T-helper 2 cell treated with Interferon-gamma antibody and Interleukin-4, amounts not matched to agents 100 ng/mL and 5 ng/mL, for 36 hours (primary cell): ENCODE data around the gene DPM1. TPM values are rescaled to one million over a fixed set of nuclear protein-coding genes. Genes with fewer than 3 reads are reported as not detected.

Experiments
- intact Hi-C: fragments of 100-400 bp; cut with micrococcal nuclease; formaldehyde crosslinking; loops from one replicate; pipeline ENCODE4 v1.15.1; 2023
- total RNA-seq: library from RNA; stranded (reverse); gene quantifications from 2 replicates; pipeline ENCODE4 v1.2.3, GENCODE V29; 2022

Gene DPM1
- total RNA-seq, 1 donor from 2014 or later: 40.9 TPM

- intact Hi-C loops: loop anchor here (1.0 to 5.0 kb wide), 3 partner anchors 27 to 471 kb away; partner anchors contain the start of genes DPM1, MOCS3 and PARD6B
These were observed 26.9 kb downstream of the DPM1 start, which contains the start of gene ADNP for GRCh38 chr20:50931306-50932015. ADNP (minus strand) TSS chr20:50931437; CDS start chr20:50903996, 27,441 bp downstream.

- intact Hi-C loops: loop anchor here (1.0 to 5.0 kb wide), 3 partner anchors 27 to 471 kb away; partner anchors contain the start of genes DPM1, MOCS3 and PARD6B
These were observed 27.4 kb downstream of the DPM1 start for GRCh38 chr20:50930976-50931305.

- intact Hi-C loops: loop anchor here (5.0 kb wide), 1 partner anchor 472 kb away; no protein-coding TSS in a partner anchor
These were observed 28.0 kb downstream of the DPM1 start for GRCh38 chr20:50930139-50930975.

- intact Hi-C loops: loop anchor here (1.0 to 5.0 kb wide), 4 partner anchors 111 to 473 kb away; no protein-coding TSS in a partner anchor
These were observed 28.8 kb downstream of the DPM1 start for GRCh38 chr20:50929299-50930138.

GRCh38 chr20:50928469-50928868, 29.9 kb downstream of the DPM1 start:
- intact Hi-C loops: no loop called here

- intact Hi-C loops: no loop called here
These were observed 31.8 kb downstream of the DPM1 start for GRCh38 chr20:50926530-50926929.

GRCh38 chr20:50924261-50924920, 33.9 kb downstream of the DPM1 start:
- intact Hi-C loops: no loop called here

GRCh38 chr20:50921803-50922501, 36.4 kb downstream of the DPM1 start:
- intact Hi-C loops: no loop called here

GRCh38 chr20:50920997-50921396, 37.3 kb downstream of the DPM1 start:
- intact Hi-C loops: no loop called here

- intact Hi-C loops: no loop called here
These were observed 38.8 kb downstream of the DPM1 start for GRCh38 chr20:50919567-50919966.

- intact Hi-C loops: no loop called here
These were observed 39.9 kb downstream of the DPM1 start for GRCh38 chr20:50918403-50918802.

GRCh38 chr20:50916934-50917333, 41.4 kb downstream of the DPM1 start:
- intact Hi-C loops: no loop called here

GRCh38 chr20:50916257-50916656, 42.1 kb downstream of the DPM1 start:
- intact Hi-C loops: no loop called here

GRCh38 chr20:50915424-50915823, 42.9 kb downstream of the DPM1 start:
- intact Hi-C loops: no loop called here

- intact Hi-C loops: no loop called here
These were observed 44.5 kb downstream of the DPM1 start for GRCh38 chr20:50913690-50914375.

GRCh38 chr20:50911716-50912115, 46.6 kb downstream of the DPM1 start:
- intact Hi-C loops: no loop called here

GRCh38 chr20:50911030-50911429, 47.3 kb downstream of the DPM1 start:
- intact Hi-C loops: no loop called here

GRCh38 chr20:50909413-50909812, 48.9 kb downstream of the DPM1 start:
- intact Hi-C loops: no loop called here

- intact Hi-C loops: no loop called here
These were observed 54.2 kb downstream of the DPM1 start for GRCh38 chr20:50904067-50904570.
